IPS-20b (cell line): Measurements from ENCODE around the gene MYO16.

ENCODE experiments used
- H3K27ac ChIP-seq: one replicate; pipeline ENCODE4 v1.5.1; 2013; ENCODE audit warnings: low read length
- H3K27me3 ChIP-seq: 2 replicates; pipeline ENCODE4 v1.6.1; 2013; ENCODE audit warnings: mild to moderate bottlenecking, low read length, inconsistent platforms; ENCODE audit not compliant: insufficient read depth
- H3K36me3 ChIP-seq: 2 replicates; pipeline ENCODE4 v1.6.1; 2013; ENCODE audit warnings: low read depth, mild to moderate bottlenecking, inconsistent platforms, low read length, moderate library complexity; ENCODE audit not compliant: insufficient read depth
- H3K4me1 ChIP-seq: 2 replicates; pipeline ENCODE4 v1.6.1; 2013; ENCODE audit warnings: mild to moderate bottlenecking, control low read depth, inconsistent platforms, low read length, moderate library complexity; ENCODE audit not compliant: insufficient read depth
- H3K4me3 ChIP-seq: 2 replicates; pipeline ENCODE4 v1.5.1; 2013; ENCODE audit warnings: mild to moderate bottlenecking, low read length, inconsistent platforms
- H3K9ac ChIP-seq: 2 replicates; pipeline ENCODE4 v1.6.1; 2013; ENCODE audit warnings: low read depth, mild to moderate bottlenecking, inconsistent platforms, low read length, moderate library complexity
- H3K9me3 ChIP-seq: 2 replicates; pipeline ENCODE4 v1.6.1; 2013; ENCODE audit warnings: mild to moderate bottlenecking, low read depth, low read length, inconsistent platforms; ENCODE audit not compliant: insufficient read depth

The MYO16 gene

GRCh38 chr13:109119896-109120295, 490.5 kb downstream of the MYO16 start:
- H3K36me3 ChIP-seq, result no peaks in the 10 kb centered on the region
- peaks cover 4% of the 10 kb centered on the region; the same call in 1 of the 2 replicates for H3K4me1 ChIP-seq
- no peak overlapping the region for H3K9ac ChIP-seq
- H3K4me3 ChIP-seq, result no peak overlapping the region
- no peaks in the 10 kb centered on the region for H3K9me3 ChIP-seq
- no peak overlapping the region for H3K27ac ChIP-seq
- H3K27me3 ChIP-seq, result no peaks in the 10 kb centered on the region

DNA sequence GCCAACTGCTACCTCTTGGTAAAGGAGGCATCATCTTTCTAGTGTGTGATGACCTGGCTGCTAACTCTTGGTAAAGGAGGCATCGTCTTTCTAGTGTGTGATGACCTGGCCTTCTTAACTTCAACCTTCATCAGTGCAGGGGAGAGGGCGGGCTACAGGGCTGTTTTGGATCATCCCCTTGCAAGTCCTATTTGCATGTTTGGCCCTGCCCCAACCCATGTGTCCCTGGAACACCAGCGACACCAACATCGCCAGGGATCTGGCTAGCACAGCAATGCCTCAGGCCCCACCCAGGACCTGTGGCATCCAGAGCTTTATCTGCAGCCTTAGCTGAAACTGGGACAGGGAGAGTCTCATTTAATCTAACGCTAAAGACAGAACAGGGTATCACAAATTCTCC, 492.4 kb downstream of the MYO16 start:
- no peaks in the 10 kb centered on the region for H3K9me3 ChIP-seq
- no peak overlapping the region for H3K9ac ChIP-seq
- no peak overlapping the region for H3K27ac ChIP-seq
- H3K27me3 ChIP-seq, result no peaks in the 10 kb centered on the region
- no peak overlapping the region for H3K4me3 ChIP-seq
- peaks cover 4% of the 10 kb centered on the region; the same call in 1 of the 2 replicates for H3K4me1 ChIP-seq
- no peaks in the 10 kb centered on the region for H3K36me3 ChIP-seq

DNA sequence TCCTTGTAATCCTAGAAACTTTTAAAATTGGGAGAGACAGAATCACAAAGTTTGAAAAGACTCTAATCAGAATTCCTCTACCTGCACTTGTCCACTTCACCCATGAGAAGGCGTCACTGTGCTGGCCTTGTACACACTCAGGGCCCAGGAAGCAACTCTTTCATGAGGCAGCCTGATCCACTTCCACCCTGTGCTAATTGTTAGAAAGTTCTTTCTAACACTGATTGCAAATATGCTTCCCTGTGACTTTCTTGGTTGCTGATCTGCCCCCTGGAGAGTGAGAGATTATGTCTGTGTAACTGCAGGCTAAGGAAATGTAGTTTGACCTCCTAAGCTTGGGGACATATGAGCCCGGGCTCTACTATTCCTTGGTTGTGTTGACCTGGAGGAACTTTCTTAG, 494.6 kb downstream of the MYO16 start:
- H3K27ac ChIP-seq, result no peak overlapping the region
- no peak overlapping the region for H3K4me3 ChIP-seq
- no peaks in the 10 kb centered on the region for H3K36me3 ChIP-seq
- peaks cover 4% of the 10 kb centered on the region; the same call in 1 of the 2 replicates for H3K4me1 ChIP-seq
- no peaks in the 10 kb centered on the region for H3K27me3 ChIP-seq
- H3K9me3 ChIP-seq, result no peaks in the 10 kb centered on the region
- no peak overlapping the region for H3K9ac ChIP-seq

GRCh38 chr13:109126178-109126577, 496.8 kb downstream of the MYO16 start:
- H3K4me1 ChIP-seq, result peaks cover 6% of the 10 kb centered on the region; the same call in 1 of the 2 replicates
- no peaks in the 10 kb centered on the region for H3K36me3 ChIP-seq
- H3K9ac ChIP-seq, result no peak overlapping the region
- H3K27ac ChIP-seq, result no peak overlapping the region
- H3K9me3 ChIP-seq, result no peaks in the 10 kb centered on the region
- no peaks in the 10 kb centered on the region for H3K27me3 ChIP-seq
- no peak overlapping the region for H3K4me3 ChIP-seq

DNA sequence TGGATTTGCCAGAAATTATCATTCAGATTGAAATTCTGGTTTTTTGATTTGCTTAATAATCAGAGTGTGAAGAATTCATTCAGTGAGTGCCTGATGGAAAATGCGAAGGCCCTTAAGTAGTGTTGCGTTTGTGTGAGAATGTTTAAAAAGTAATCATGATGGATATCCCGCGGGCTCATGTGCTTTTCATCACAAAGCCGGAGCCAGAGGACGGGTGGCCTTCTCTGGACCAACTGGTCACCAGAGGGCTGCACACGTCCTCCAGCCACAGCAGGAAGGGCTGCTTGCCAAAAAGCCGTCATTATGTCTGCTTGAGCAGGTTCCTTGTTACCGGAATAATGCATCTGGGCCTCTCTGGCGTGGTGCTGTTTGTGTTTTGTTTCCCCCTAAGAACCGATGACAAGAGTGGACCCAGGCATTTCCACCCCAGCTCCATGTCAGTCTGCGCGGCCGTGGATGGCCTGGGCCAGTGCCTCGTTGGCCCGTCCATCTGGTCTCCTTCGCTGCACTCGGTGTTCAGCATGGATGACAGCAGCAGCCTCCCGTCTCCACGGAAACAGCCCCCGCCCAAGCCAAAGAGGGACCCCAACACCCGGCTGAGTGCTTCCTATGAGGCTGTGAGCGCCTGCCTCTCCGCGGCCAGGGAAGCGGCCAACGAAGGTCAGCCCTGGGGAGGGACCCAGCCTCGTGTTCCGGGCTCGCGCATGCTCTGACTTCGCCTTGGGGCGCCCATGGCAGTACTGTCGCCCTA, 497.7 kb downstream of the MYO16 start:
- H3K4me3 ChIP-seq, result no peak overlapping the region
- H3K27ac ChIP-seq, result no peak overlapping the region
- no peaks in the 10 kb centered on the region for H3K9me3 ChIP-seq
- H3K9ac ChIP-seq, result no peak overlapping the region
- peaks cover 13% of the 10 kb centered on the region; the same call in 1 of the 2 replicates for H3K4me1 ChIP-seq
- H3K36me3 ChIP-seq, result no peaks in the 10 kb centered on the region
- no peaks in the 10 kb centered on the region for H3K27me3 ChIP-seq

DNA sequence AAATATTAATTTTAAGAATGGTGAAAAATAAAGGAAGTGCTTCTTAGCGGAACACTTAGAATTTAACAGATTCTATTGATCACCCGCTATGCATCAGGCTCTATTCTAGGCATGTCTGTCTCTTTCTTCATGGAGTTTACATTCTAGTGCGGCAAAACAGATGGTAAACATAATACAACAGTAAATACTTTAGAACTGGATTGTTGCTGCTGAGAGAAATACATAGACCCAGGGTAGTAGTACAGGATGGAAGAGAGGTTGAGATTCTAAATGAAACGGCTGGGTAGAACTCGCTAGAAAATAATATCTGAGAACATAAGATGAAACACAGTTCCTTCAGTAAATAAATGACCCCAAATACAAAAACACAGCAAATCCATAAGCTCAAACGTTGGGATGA, 498.7 kb downstream of the MYO16 start:
- Histone ChIP-seq H3K36me3 (no peaks in the 10 kb centered on the region), H3K27ac (no peak overlapping the region), H3K4me1 (peaks cover 15% of the 10 kb centered on the region; the same call in 1 of the 2 replicates), H3K9ac (no peak overlapping the region), H3K4me3 (no peak overlapping the region), H3K27me3 (no peaks in the 10 kb centered on the region), H3K9me3 (no peaks in the 10 kb centered on the region)

DNA sequence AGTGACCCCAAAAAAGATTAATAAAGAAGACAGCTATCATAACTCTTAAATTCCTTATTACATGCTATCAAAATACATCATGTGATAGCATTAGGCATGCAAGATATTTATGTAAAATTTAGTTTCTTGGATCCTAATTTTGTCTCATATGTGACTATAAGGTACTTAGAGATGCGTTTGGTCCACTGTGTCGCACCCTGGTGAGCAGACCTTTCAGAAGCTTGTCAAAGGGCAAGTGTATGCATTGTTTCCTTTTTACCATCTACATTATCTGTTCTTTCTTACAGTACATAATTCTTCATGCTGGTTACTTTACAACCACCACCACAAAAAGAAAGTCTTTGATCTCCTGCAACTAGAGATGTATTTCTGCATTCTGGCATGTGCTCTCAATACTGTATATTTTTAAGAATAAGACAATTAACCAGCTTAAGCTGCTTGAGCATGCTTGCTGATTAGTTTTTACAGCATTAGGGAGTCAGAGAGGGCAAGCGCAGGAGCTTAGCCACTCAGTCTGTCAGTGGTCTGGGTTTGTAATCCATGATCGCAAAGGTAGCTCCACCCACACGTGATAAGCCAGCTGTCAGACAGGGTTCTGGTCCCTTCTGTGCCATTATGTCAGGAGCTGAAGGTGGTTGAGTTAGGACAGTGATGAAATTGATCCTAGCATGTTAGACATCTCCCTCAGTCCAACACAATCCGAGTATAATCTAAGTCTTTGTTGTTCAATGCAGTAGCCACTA, 500.9 kb downstream of the MYO16 start:
- no peak overlapping the region for H3K4me3 ChIP-seq
- no peaks in the 10 kb centered on the region for H3K27me3 ChIP-seq
- H3K9ac ChIP-seq, result no peak overlapping the region
- H3K4me1 ChIP-seq, result peaks cover 10% of the 10 kb centered on the region; the same call in 1 of the 2 replicates
- H3K27ac ChIP-seq, result no peak overlapping the region
- H3K9me3 ChIP-seq, result no peaks in the 10 kb centered on the region
- H3K36me3 ChIP-seq, result no peaks in the 10 kb centered on the region

- Histone ChIP-seq H3K4me1 (peaks cover 10% of the 10 kb centered on the region; the same call in 1 of the 2 replicates), H3K9ac (no peak overlapping the region), H3K36me3 (no peaks in the 10 kb centered on the region), H3K27me3 (no peaks in the 10 kb centered on the region), H3K27ac (no peak overlapping the region), H3K9me3 (no peaks in the 10 kb centered on the region), H3K4me3 (no peak overlapping the region)
Observed at GRCh38 chr13:109131698-109132257, 502.4 kb downstream of the MYO16 start.

- Histone ChIP-seq H3K36me3 (no peaks in the 10 kb centered on the region), H3K27me3 (no peaks in the 10 kb centered on the region), H3K9me3 (peaks cover 5% of the 10 kb centered on the region; the same call in 1 of the 2 replicates), H3K9ac (no peak overlapping the region), H3K4me3 (no peak overlapping the region), H3K27ac (no peak overlapping the region), H3K4me1 (peaks cover 10% of the 10 kb centered on the region; the same call in 1 of the 2 replicates)
Observed at GRCh38 chr13:109135018-109135417, 505.6 kb downstream of the MYO16 start.

DNA sequence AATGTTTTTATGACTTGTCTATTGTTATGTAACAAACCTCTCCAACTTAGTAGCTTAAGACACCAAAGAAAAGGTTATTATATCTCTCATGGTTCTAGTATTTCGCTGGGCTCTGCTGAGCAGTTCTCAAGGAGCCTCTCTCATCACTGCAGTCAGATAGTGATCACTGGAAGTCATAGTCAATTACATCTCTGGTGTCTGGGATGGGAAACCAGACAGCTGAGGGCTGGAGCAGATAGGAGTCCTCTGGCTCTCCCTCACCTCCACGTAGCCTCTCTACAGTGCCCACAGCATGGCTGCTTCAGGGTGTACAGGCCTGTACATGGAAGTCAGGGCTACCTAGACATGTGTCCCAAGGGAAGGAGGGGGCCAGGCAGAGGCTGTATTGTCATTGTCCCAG, 507.5 kb downstream of the MYO16 start:
- Histone ChIP-seq H3K4me1 (peaks cover 3% of the 10 kb centered on the region; the same call in 1 of the 2 replicates), H3K9me3 (peaks cover 5% of the 10 kb centered on the region; the same call in 1 of the 2 replicates), H3K4me3 (no peak overlapping the region), H3K36me3 (no peaks in the 10 kb centered on the region), H3K27ac (no peak overlapping the region), H3K9ac (no peak overlapping the region), H3K27me3 (no peaks in the 10 kb centered on the region)

- H3K27me3 ChIP-seq, result no peaks in the 10 kb centered on the region
Observed at GRCh38 chr13:109139346-109139745, 509.9 kb downstream of the MYO16 start.

More at GRCh38 chr13:109139346-109139745, 509.9 kb downstream of the MYO16 start:
- Histone ChIP-seq H3K9me3 (peaks cover 5% of the 10 kb centered on the region; the same call in 1 of the 2 replicates), H3K4me1 (no peaks in the 10 kb centered on the region), H3K4me3 (no peak overlapping the region), H3K36me3 (no peaks in the 10 kb centered on the region), H3K27ac (no peak overlapping the region), H3K9ac (no peak overlapping the region)
